HepG2 (cell line): ENCODE results near the gene KCTD6. TPM values are rescaled to one million over a fixed set of nuclear protein-coding genes. Genes with fewer than 3 reads are reported as not detected.

Experiments used
- CCDC6 ChIP-seq: sonication (generic); formaldehyde crosslinking; IDR thresholded peaks from 2 replicates; pipeline ENCODE4 v1.8.1; 2022; ENCODE audit warnings: mild to moderate bottlenecking, missing genetic modification reagents, moderate library complexity
- FOXA3 ChIP-seq: IDR thresholded peaks from 2 replicates; pipeline ENCODE4 v1.6.1; 2016; ENCODE audit warnings: missing genetic modification reagents, missing compliant biosample characterization
- FOXC1 ChIP-seq: sonication (generic); formaldehyde crosslinking; IDR thresholded peaks from 2 replicates; pipeline ENCODE4 v1.8.0; 2022; ENCODE audit warnings: mild to moderate bottlenecking, missing genetic modification reagents, borderline replicate concordance
- HNRNPL ChIP-seq: fragments of 200-400 bp; formaldehyde crosslinking; IDR thresholded peaks from 2 replicates; pipeline ENCODE4 v1.6.1; 2017; ENCODE audit warnings: mild to moderate bottlenecking, low read depth, low read length
- KDM5A ChIP-seq: fragments of 200-600 bp; sonication (generic); IDR thresholded peaks from 2 replicates; pipeline ENCODE4 v1.7.0; 2018; ENCODE audit warnings: antibody characterized with exemption, mild to moderate bottlenecking, low read length, borderline replicate concordance
- KLF6 ChIP-seq: IDR thresholded peaks from 2 replicates; pipeline ENCODE4 v1.8.0; 2016; ENCODE audit warnings: missing biosample characterization, missing genetic modification reagents
- MBD4 ChIP-seq: IDR thresholded peaks from 2 replicates; pipeline ENCODE4 v1.6.1; 2012; ENCODE audit warnings: low read length, inconsistent platforms, borderline replicate concordance
- ONECUT2 ChIP-seq: sonication (generic); formaldehyde crosslinking; IDR thresholded peaks from 2 replicates; pipeline ENCODE4 v1.4.0; 2020; ENCODE audit warnings: missing genetic modification reagents
- RBFOX2 ChIP-seq: fragments of 200-400 bp; formaldehyde crosslinking; IDR thresholded peaks from 2 replicates; pipeline ENCODE4 v1.6.1; 2017; ENCODE audit warnings: low read depth, mild to moderate bottlenecking, low read length
- RXRA ChIP-seq: sonication (generic); formaldehyde crosslinking; IDR thresholded peaks from 2 replicates; pipeline ENCODE4 v1.5.1; 2020; ENCODE audit warnings: missing genetic modification reagents
- SPEN ChIP-seq: sonication (generic); formaldehyde crosslinking; IDR thresholded peaks from 2 replicates; pipeline ENCODE4 v1.5.1; 2020; ENCODE audit warnings: low read depth, mild to moderate bottlenecking, missing genetic modification reagents
- TFDP2 ChIP-seq: sonication (generic); formaldehyde crosslinking; IDR thresholded peaks from 2 replicates; pipeline ENCODE4 v1.4.0; 2020; ENCODE audit warnings: missing genetic modification reagents
- TOPORS ChIP-seq: sonication (generic); formaldehyde crosslinking; IDR thresholded peaks from 2 replicates; pipeline ENCODE4 v1.8.0; 2023; ENCODE audit warnings: mild to moderate bottlenecking, missing genetic modification reagents
- UBTF ChIP-seq: sonication (generic); formaldehyde crosslinking; IDR thresholded peaks from 2 replicates; pipeline ENCODE4 v1.4.0; 2020; ENCODE audit warnings: mild to moderate bottlenecking, missing genetic modification reagents
- ZBTB38 ChIP-seq: sonication (generic); formaldehyde crosslinking; IDR thresholded peaks from 2 replicates; pipeline ENCODE4 v1.5.1; 2020; ENCODE audit warnings: mild to moderate bottlenecking, missing genetic modification reagents
- ZFP36L2 ChIP-seq: sonication (generic); formaldehyde crosslinking; IDR thresholded peaks from 2 replicates; pipeline ENCODE4 v1.4.0; 2020; ENCODE audit warnings: missing genetic modification reagents
- ZFP82 ChIP-seq: sonication (generic); formaldehyde crosslinking; IDR thresholded peaks from 2 replicates; pipeline ENCODE4 v1.5.1; 2020; ENCODE audit warnings: mild to moderate bottlenecking, missing genetic modification reagents, borderline replicate concordance
- ZNF235 ChIP-seq: sonication (generic); formaldehyde crosslinking; IDR thresholded peaks from 2 replicates; pipeline ENCODE4 v1.8.1; 2023; ENCODE audit warnings: mild to moderate bottlenecking, missing genetic modification reagents, borderline replicate concordance
- ZNF280B ChIP-seq: sonication (generic); formaldehyde crosslinking; IDR thresholded peaks from 2 replicates; pipeline ENCODE4 v1.5.0; 2020; ENCODE audit warnings: missing genetic modification reagents, mild to moderate bottlenecking, borderline replicate concordance
- ZNF34 ChIP-seq: sonication (generic); formaldehyde crosslinking; IDR thresholded peaks from 2 replicates; pipeline ENCODE4 v1.4.0; 2020; ENCODE audit warnings: mild to moderate bottlenecking, missing genetic modification reagents, borderline replicate concordance
- ZNF460 ChIP-seq: sonication (generic); formaldehyde crosslinking; IDR thresholded peaks from 2 replicates; pipeline ENCODE4 v1.5.1; 2020; ENCODE audit warnings: missing genetic modification reagents, mild to moderate bottlenecking, borderline replicate concordance
- ZNF546 ChIP-seq: sonication (generic); formaldehyde crosslinking; conservative IDR thresholded peaks from 2 replicates; pipeline ENCODE4 v1.8.1; 2023; ENCODE audit warnings: mild to moderate bottlenecking, missing genetic modification reagents
- ZNF552 ChIP-seq: sonication (generic); formaldehyde crosslinking; IDR thresholded peaks from 2 replicates; pipeline ENCODE4 v1.9.0; 2022; ENCODE audit warnings: missing genetic modification reagents, mild to moderate bottlenecking, borderline replicate concordance
- ZNF607 ChIP-seq: sonication (generic); formaldehyde crosslinking; IDR thresholded peaks from 2 replicates; pipeline ENCODE4 v1.5.1; 2020; ENCODE audit warnings: missing genetic modification reagents, mild to moderate bottlenecking, borderline replicate concordance
- ZNF879 ChIP-seq: sonication (generic); formaldehyde crosslinking; IDR thresholded peaks from 2 replicates; pipeline ENCODE4 v1.8.1; 2023; ENCODE audit warnings: missing genetic modification reagents
- polyA plus RNA-seq, 8 experiments: library from polyadenylated mRNA; depleted of rRNA in 3 of 8; stranded (reverse) in 7 of 8; unstranded in 1 of 8; fragments of >200 nt; fragmentation: Illumina TruSeq in 4 of 8; extraction: Trizol in 4 of 8; gene quantifications; 2 replicates each; pipeline versions ENCODE4 v1.2.1 to v1.2.3, GENCODE V29; 2011 to 2016; ENCODE audit warnings: low read depth in 4 of 8, missing spikeins in 1 of 8, mixed read lengths in 1 of 8; ENCODE audit not compliant: insufficient read depth in 1 of 8
- total RNA-seq, 5 experiments: library from RNA; depleted of rRNA; stranded (reverse); fragments of >200 nt; fragmentation: Illumina TruSeq; extraction: Trizol; gene quantifications; 2 replicates each; pipeline ENCODE4 v1.2.3, GENCODE V29; 2016; ENCODE audit warnings: low read depth in 1 of 5

The KCTD6 gene
- total and polyA plus RNA-seq, 2 of the 13 experiments (the other 11 are each of a cell fraction or from before 2014, with no cell fraction given): 13.4 to 14.2 TPM

GRCh38 chr3:58520403-58521335, 28.8 kb downstream of the KCTD6 start (continued):
- TF ChIP-seq UBTF (CRISPR knock-in tag): peak; percentile 54
- TF ChIP-seq TFDP2 (CRISPR knock-in tag): peak; percentile 80
- TF ChIP-seq ZFP82 (CRISPR knock-in tag): peak; percentile 62; the same call in 1 of the 2 replicates
- no peak; the same call in 1 of the 2 replicates for TF ChIP-seq ZNF235 (CRISPR knock-in tag)
- TF ChIP-seq TOPORS (CRISPR knock-in tag): 0 out of 2 replicates have a peak, but pooled peaks have one; percentile 29
- no peak for TF ChIP-seq ZNF34
- TF ChIP-seq RXRA: peak; percentile 78
- TF ChIP-seq RBFOX2: no peak
- peak; percentile 81 for TF ChIP-seq ZNF546 (CRISPR knock-in tag)
- TF ChIP-seq ONECUT2 (CRISPR knock-in tag): no peak
- TF ChIP-seq ZNF280B (CRISPR knock-in tag): peak; percentile 83; the same call in 1 of the 2 replicates
- TF ChIP-seq CCDC6 (CRISPR knock-in tag): peak; percentile 90
- TF ChIP-seq ZNF607: peak; percentile 84
- TF ChIP-seq FOXC1: no peak; the same call in 1 of the 2 replicates
- no peak for TF ChIP-seq ZNF460
- peak; percentile 50; the same call in 1 of the 2 replicates for TF ChIP-seq KLF6 (CRISPR knock-in tag)
- TF ChIP-seq ZNF552: peak; percentile 87
- TF ChIP-seq MBD4: no peak
- TF ChIP-seq ZFP36L2 (CRISPR knock-in tag): no peak
- no peak for TF ChIP-seq KDM5A
- TF ChIP-seq SPEN (CRISPR knock-in tag): peak; percentile 66; the same call in 1 of the 2 replicates
- 0 out of 2 replicates have a peak, but pooled peaks have one; percentile 48 for TF ChIP-seq ZNF879
- no peak for TF ChIP-seq HNRNPL
- TF ChIP-seq ZBTB38 (CRISPR knock-in tag): peak; percentile 55; the same call in 1 of the 2 replicates
- peak; percentile 79 for TF ChIP-seq FOXA3
